K562 (cell line): ENCODE data around the gene FSCN2. TPM values are rescaled to one million over a fixed set of nuclear protein-coding genes. Genes with fewer than 3 reads are reported as not detected.

ENCODE experiments used
- AFF4 ChIP-seq: sonication (generic); formaldehyde crosslinking; IDR thresholded peaks from 2 replicates; pipeline ENCODE4 v1.8.0; 2023; ENCODE audit warnings: mild to moderate bottlenecking, missing genetic modification reagents
- CREM ChIP-seq: IDR thresholded peaks from 2 replicates; pipeline ENCODE4 v1.6.1; 2014; ENCODE audit warnings: antibody characterized with exemption, low read depth
- DEAF1 ChIP-seq: fragments of 450-650 bp; formaldehyde crosslinking; IDR thresholded peaks from 2 replicates; pipeline ENCODE4 v1.4.0; 2020; ENCODE audit warnings: mild to moderate bottlenecking, moderate library complexity
- E2F1 ChIP-seq: sonication (generic); formaldehyde crosslinking; IDR thresholded peaks from 2 replicates; pipeline ENCODE4 v1.8.1; 2023; ENCODE audit warnings: mild to moderate bottlenecking, missing genetic modification reagents, moderate library complexity
- HNRNPLL ChIP-seq: fragments of 200-400 bp; formaldehyde crosslinking; IDR thresholded peaks from 2 replicates; pipeline ENCODE4 v1.6.1; 2017; ENCODE audit warnings: low read length, low read depth, mild to moderate bottlenecking; ENCODE audit not compliant: poor library complexity, severe bottlenecking
- IFI16 ChIP-seq: fragments of 250-450 bp; sonication (Bioruptor Pico); IDR thresholded peaks from 2 replicates; pipeline ENCODE4 v2.1.2; 2022; ENCODE audit warnings: mild to moderate bottlenecking, inconsistent platforms
- NFE2L1 ChIP-seq: fragments of 450-650 bp; IDR thresholded peaks from 2 replicates; pipeline ENCODE4 v1.6.1; 2016; ENCODE audit warnings: missing genetic modification characterization, low read depth, mild to moderate bottlenecking, missing compliant biosample characterization, moderate library complexity, borderline replicate concordance
- NKRF ChIP-seq: fragments of 450-650 bp; IDR thresholded peaks from 2 replicates; pipeline ENCODE4 v1.6.1; 2016; ENCODE audit warnings: borderline replicate concordance
- SIN3B ChIP-seq: fragments of 450-650 bp; IDR thresholded peaks from 2 replicates; pipeline ENCODE4 v1.6.1; 2017; ENCODE audit warnings: low read depth, mild to moderate bottlenecking, moderate library complexity
- TFAP4 ChIP-seq: sonication (generic); formaldehyde crosslinking; IDR thresholded peaks from 2 replicates; pipeline ENCODE4 v1.8.0; 2022; ENCODE audit warnings: missing genetic modification reagents, mild to moderate bottlenecking, moderate library complexity, borderline replicate concordance
- ZBTB7A ChIP-seq: IDR thresholded peaks from 2 replicates; pipeline ENCODE4 v1.6.1; 2011; ENCODE audit warnings: low read depth, mild to moderate bottlenecking, low read length, moderate library complexity, borderline replicate concordance; ENCODE audit not compliant: control insufficient read depth
- ZNF282 ChIP-seq: sonication (generic); formaldehyde crosslinking; IDR thresholded peaks from 2 replicates; pipeline ENCODE4 v1.8.1; 2023; ENCODE audit warnings: missing genetic modification reagents
- ZNF589 ChIP-seq: fragments of 200-800 bp; sonication (Bioruptor generic); IDR thresholded peaks from 2 replicates; pipeline ENCODE4 v1.6.1; 2016; ENCODE audit warnings: low read depth, missing genetic modification characterization, missing compliant biosample characterization
- polyA plus RNA-seq, 8 experiments: library from polyadenylated mRNA; depleted of rRNA in 4 of 8; stranded (reverse) in 5 of 8; unstranded in 3 of 8; fragments of >200 nt; fragmentation: Nextera tagmentation in 2 of 8; fragmentation: Illumina TruSeq in 1 of 8; extraction: Ambion mirVana in 2 of 8; extraction: Trizol in 1 of 8; gene quantifications; 2 replicates each; pipeline versions ENCODE4 v1.2.1 to v1.2.3, GENCODE V29; 2011 to 2014; ENCODE audit warnings: inconsistent platforms in 1 of 8, missing spikeins in 1 of 8
- total RNA-seq, 7 experiments: library from RNA; depleted of rRNA in 6 of 7; stranded (reverse); fragments of >200 nt in 6 of 7; fragmentation: Illumina TruSeq in 2 of 7; extraction: Trizol in 2 of 7; gene quantifications; 2 replicates each; pipeline versions ENCODE4 v1.2.1 to v1.2.3, GENCODE V29; 2011 to 2021; ENCODE audit warnings: low replicate concordance in 1 of 7

FSCN2 gene
- total and polyA plus RNA-seq, 9 of the 15 experiments (the other 6 are each of a cell fraction or from before 2014, with no cell fraction given) = 0.08 TPM; not detected in 8

- peak; percentile 47; the same call in 1 of the 2 replicates for TF ChIP-seq E2F1 (CRISPR knock-in tag)
- TF ChIP-seq DEAF1 (CRISPR knock-in tag) = no peak
- peak; percentile 96 for TF ChIP-seq HNRNPLL
- TF ChIP-seq AFF4 (CRISPR knock-in tag) = 0 out of 2 replicates have a peak, but pooled peaks have one; percentile 29
- no peak for TF ChIP-seq NFE2L1 (tag)
- 0 out of 2 replicates have a peak, but pooled peaks have one; percentile 40 for TF ChIP-seq ZNF282 (CRISPR knock-in tag)
- TF ChIP-seq TFAP4 (CRISPR knock-in tag) = peak; percentile 80
- peak; percentile 18 for TF ChIP-seq ZBTB7A
- peak; percentile 94 for TF ChIP-seq NKRF
- no peak for TF ChIP-seq ZNF589 (CRISPR knock-in tag)
- no peak for TF ChIP-seq IFI16 (CRISPR knock-in tag)
- TF ChIP-seq CREM = peak; percentile 66
- peak; percentile 52; the same call in 1 of the 2 replicates for TF ChIP-seq SIN3B
Measured at GRCh38 chr17:81552244-81553017, 24.3 kb downstream of the FSCN2 start, which contains the start of gene FAAP100 (continued).
